GM18520 (cell line): Measurements from ENCODE around the gene NFAT5.
"Not testable (repeated sequence)": the region's sequence is repeated elsewhere in the genome, so short reads cannot be mapped to it uniquely, and the experiment has no call there.

Source experiments
- ATAC-seq: cut with Tn5 transposase; IDR thresholded peaks from one replicate; pipeline ENCODE4 v1.9.1; 2021; ENCODE audit not compliant: unreplicated experiment

The NFAT5 gene

DNA sequence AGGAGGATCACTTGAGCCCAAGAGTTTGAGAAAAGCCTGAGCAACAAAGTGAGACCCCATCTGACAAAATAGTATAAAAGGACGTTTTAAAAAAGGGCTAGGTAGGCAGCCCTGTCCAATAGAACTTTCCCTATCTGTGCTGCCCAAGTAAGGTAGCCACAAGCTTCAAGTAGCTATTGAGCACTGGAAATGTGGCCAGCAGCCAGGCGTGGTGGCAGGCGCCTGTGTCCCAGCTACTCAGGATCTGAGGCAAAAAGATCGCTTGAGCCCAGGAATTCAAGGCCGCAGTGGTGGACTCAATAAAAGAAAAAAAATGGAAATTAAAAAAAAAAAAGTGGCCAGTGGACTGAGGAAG is 162.1 kb downstream of the NFAT5 start:
- no peak for ATAC-seq

GRCh38 chr16:69729030-69729429 is 163.3 kb downstream of the NFAT5 start:
- ATAC-seq = not testable (repeated sequence)

DNA sequence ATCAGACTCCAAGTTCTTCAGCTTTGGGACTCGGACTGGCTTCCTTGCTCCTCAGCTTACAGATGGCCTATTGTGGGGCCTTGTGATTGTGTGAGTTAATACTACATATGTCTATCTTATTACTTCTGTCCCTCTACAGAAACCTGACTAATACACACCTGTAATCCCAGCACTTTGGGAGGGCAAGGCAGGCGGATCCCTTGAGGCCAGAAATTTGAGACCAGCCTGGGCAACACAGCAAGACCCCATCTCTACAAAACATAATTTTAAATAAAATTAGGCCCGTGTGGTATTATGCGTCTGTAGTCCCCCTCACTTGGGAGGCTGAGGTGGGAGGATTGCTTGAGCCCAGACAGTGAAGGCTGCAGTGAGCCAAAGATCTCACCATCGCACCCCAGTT is 165.5 kb downstream of the NFAT5 start:
- not testable (repeated sequence) for ATAC-seq

GRCh38 chr16:69732101-69732500 is 166.3 kb downstream of the NFAT5 start:
- ATAC-seq = no peak

DNA sequence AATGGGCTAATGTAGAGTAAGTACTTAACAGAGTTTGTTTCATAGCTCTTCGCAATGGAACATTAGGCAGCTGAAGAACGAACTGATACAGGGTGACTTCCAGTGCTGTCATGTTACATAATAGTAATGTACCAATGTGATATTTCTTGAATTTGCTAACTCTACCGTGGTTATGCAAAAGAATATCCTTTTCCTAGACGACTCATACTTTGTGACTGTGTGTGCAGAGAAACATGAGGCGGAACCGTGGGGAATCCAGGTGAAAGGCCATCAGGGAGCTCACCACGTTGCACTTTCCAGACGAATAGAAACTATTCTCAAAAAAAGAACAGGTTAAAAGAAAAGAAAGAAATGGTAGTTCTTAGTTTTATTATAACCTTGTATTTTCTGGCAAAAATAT is 175.8 kb downstream of the NFAT5 start:
- ATAC-seq = no peak

DNA sequence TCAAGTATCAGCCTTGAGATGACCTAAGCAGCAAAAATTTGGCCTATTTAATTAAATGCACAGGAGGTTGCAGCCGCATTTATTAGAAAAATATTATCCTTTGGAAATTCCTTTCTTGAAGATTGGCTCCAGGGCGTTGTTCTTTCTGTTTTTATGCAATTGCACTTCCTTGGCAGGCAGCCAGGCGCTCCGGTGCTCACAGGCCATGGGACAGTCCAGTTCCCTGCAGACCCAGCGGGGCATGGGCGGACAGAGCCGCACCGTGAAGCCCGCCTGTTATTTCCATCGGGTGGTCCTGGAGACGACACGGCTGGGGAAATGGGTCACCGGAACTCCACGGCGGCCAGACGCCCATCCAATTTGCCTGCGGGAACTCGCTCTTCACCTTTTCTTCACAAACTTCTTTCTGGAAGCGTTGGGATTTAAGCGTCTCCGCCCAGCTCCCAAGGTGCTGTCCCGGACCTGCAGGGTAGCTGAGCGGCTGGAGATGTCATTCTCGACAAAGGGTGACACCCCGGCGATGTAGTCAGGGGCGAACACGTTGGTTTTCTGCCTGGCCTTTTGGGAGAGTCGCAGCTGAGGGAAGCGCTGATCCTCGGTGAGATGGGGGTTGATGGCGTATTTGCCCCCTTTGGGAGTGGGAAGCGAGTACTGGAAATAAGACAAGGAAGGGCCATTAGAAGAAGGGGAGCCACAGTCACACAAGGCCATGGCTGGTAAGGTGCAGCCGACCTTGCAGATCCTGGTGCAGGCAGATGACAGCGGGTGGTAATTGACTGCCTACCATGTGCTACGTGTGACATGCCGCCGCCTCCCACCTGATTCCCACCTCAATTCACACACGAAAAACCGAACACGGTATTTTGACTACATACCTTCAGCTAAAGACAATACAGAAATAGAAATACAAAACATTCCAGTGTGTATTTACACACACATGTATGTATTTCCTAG is 176.5 kb downstream of the NFAT5 start:
- ATAC-seq = no peak

DNA sequence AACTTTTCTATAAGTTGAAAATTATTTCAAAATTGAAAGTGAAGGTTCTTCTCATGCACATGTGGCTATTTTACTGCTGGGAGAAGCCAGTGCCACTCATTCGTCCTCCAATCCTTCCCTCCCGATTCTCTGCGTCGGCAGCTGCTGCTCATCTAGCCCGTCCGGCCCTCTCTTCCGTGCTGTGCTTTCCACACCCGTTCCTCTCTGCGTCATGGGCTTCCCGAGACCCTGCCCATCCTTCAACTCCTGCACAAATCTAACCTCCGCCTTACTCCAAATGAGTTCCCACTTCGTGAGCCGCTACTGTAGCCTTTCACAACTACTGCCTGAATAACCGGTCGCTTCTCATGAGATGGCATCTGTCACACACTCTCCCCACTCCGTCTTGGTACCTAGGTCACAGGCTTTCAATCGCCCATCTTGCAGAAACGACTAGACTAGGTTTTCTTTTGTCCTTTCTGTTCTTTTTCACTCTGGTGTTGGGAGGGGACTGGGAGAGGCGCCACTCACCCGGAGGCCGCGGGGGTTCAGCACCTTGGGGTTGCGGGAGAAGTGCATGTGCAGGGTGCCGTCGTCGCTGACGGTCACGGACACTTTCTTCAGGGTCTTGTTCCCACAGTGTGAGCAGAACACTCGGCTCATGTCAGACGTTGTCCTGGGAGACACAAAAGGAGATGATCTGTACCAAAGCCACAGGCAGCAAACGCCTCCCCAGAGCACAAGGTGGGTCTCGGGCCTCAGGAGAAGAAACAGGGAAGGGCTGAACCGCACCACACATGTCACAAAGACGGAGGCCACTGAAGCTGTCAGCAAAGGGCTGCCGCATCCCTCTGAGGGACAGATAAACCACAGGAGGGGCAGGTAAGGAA is 178.8 kb downstream of the NFAT5 start:
- no peak for ATAC-seq

GRCh38 chr16:69745232-69745612 is 179.5 kb downstream of the NFAT5 start:
- no peak for ATAC-seq

DNA sequence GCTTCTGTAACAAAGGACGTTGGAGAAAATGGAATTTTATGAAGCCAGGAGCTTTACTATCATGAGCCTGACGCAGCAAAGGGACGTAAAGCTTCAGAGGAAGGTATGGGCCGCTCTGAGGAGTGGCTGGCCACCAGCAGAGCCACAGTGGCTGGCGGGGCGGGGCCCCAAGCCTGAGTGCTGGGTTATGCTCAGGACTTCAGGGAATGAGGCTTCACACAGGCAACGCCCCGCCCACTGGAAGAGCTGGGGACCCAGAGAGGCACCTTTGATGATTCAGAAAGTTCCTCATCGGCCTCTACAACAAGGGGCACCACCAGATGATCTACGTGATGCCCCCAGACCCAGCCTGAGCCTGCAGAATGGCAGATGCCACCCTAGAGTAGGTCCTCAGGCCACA is 180.2 kb downstream of the NFAT5 start:
- no peak for ATAC-seq

- no peak for ATAC-seq
These were observed 181.3 kb downstream of the NFAT5 start for GRCh38 chr16:69747115-69747514.

- no peak for ATAC-seq
These were observed 183.1 kb downstream of the NFAT5 start for GRCh38 chr16:69748694-69749345.

GRCh38 chr16:69754143-69754468 is 188.3 kb downstream of the NFAT5 start:
- ATAC-seq = no peak
